Measurements from ENCODE around the gene NUSAP1. TPM values are rescaled to one million over a fixed set of nuclear protein-coding genes. Genes with fewer than 3 reads are reported as not detected.

The NUSAP1 gene
- polyA plus RNA-seq, 3 donors = 2.4 to 4.0 (median 3.5) TPM

- Histone ChIP-seq H3K79me2 (ENCODE audit: insufficient read depth, low read length) (peaks cover 70% of the 10 kb centered on the region), H3K36me3 (replicated peaks in 1 of 2; ENCODE audit: control insufficient read depth in 1 of 2, insufficient read depth in 2 of 2, low read length in 2 of 2) (peaks cover 19 to 35% of the 10 kb centered on the region in 2 donors), H3K4me2 (replicated peaks; ENCODE audit: extremely low read depth, low read length, poor library complexity, severe bottlenecking) (no peak overlapping the region), H4K20me1 (ENCODE audit: insufficient read depth, low read length) (no peaks in the 10 kb centered on the region), H3K9ac (ENCODE audit: insufficient read depth, low read length, poor library complexity, severe bottlenecking) (no peak overlapping the region), H3K4me3 (replicated peaks in 1 of 3; ENCODE audit: low read depth in 2 of 3, low read length in 3 of 3) (no peak overlapping the region), H2AFZ (ENCODE audit: insufficient read depth, low read depth, low read length, poor library complexity, severe bottlenecking) (no peak overlapping the region), H3K27ac (ENCODE audit: low read depth in 1 of 2, low read length in 2 of 2) (peak overlapping the region in 1 of 2 donors; percentile 60), H3K4me1 (ENCODE audit: control insufficient read depth in 1 of 2, insufficient read depth in 2 of 2, low read length in 2 of 2) (peaks cover 48 to 60% of the 10 kb centered on the region in 2 donors), H3K27me3 (ENCODE audit: control insufficient read depth in 2 of 2, insufficient read depth in 2 of 2, low read length in 2 of 2) (no peaks in the 10 kb centered on the region), H3K9me3 (replicated peaks in 1 of 2; ENCODE audit: control insufficient read depth in 1 of 2, insufficient read depth in 1 of 2, low read length in 2 of 2) (no peaks in the 10 kb centered on the region)
- WGBS (ENCODE audit: insufficient coverage) = no CpG with 5 or more reads among the region's 1 CpG
- TF ChIP-seq CTCF (IDR thresholded peaks at IDR 0.05) = no peak
- Mint-ChIP-seq H3K36me3 (peaks cover 23 to 38% of the 10 kb centered on the region in 2 donors), H3K4me1 (peaks cover 48% of the 10 kb centered on the region), H3K4me3 (no peak overlapping the region), H3K27ac (peak overlapping the region in 5 of 7 donors; percentile 4 to 76 (median 64)), H3K27me3 (ENCODE audit: low read depth in 3 of 3) (peaks cover 0 to 4% (median 0%) of the 10 kb centered on the region in 3 donors), H3K9me3 (peaks cover 0 to 3% (median 0%) of the 10 kb centered on the region in 7 donors)
- no peak for DNase-seq
- intact Hi-C loops (cut with micrococcal nuclease) = loop anchor here (10.0 kb wide), 1 partner anchor 126 kb away; the partner anchor contains the start of gene RTF1 (in 2 of the 2)
Measured at GRCh38 chr15:41288464-41288863, 44.2 kb upstream of the NUSAP1 start.

GRCh38 chr15:41289953-41290352 is 42.7 kb upstream of the NUSAP1 start:
- Histone ChIP-seq H4K20me1 (ENCODE audit: insufficient read depth, low read length) (peaks cover 3% of the 10 kb centered on the region), H3K36me3 (replicated peaks in 1 of 2; ENCODE audit: control insufficient read depth in 1 of 2, insufficient read depth in 2 of 2, low read length in 2 of 2) (peaks cover 22 to 47% of the 10 kb centered on the region in 2 donors), H3K9me3 (replicated peaks in 1 of 2; ENCODE audit: control insufficient read depth in 1 of 2, insufficient read depth in 1 of 2, low read length in 2 of 2) (no peaks in the 10 kb centered on the region), H2AFZ (ENCODE audit: insufficient read depth, low read depth, low read length, poor library complexity, severe bottlenecking) (no peak overlapping the region), H3K4me1 (ENCODE audit: control insufficient read depth in 1 of 2, insufficient read depth in 2 of 2, low read length in 2 of 2) (peaks cover 43 to 53% of the 10 kb centered on the region in 2 donors), H3K27me3 (ENCODE audit: control insufficient read depth in 2 of 2, insufficient read depth in 2 of 2, low read length in 2 of 2) (no peaks in the 10 kb centered on the region), H3K4me3 (replicated peaks in 1 of 3; ENCODE audit: low read depth in 2 of 3, low read length in 3 of 3) (no peak overlapping the region), H3K9ac (ENCODE audit: insufficient read depth, low read length, poor library complexity, severe bottlenecking) (no peak overlapping the region), H3K79me2 (ENCODE audit: insufficient read depth, low read length) (peaks cover 73% of the 10 kb centered on the region), H3K27ac (ENCODE audit: low read depth in 1 of 2, low read length in 2 of 2) (peak overlapping the region; percentile 85 to 93), H3K4me2 (replicated peaks; ENCODE audit: extremely low read depth, low read length, poor library complexity, severe bottlenecking) (no peak overlapping the region)
- Mint-ChIP-seq H3K4me1 (peaks cover 44% of the 10 kb centered on the region), H3K36me3 (peaks cover 30 to 45% of the 10 kb centered on the region in 2 donors), H3K27ac (peak overlapping the region; percentile 40 to 97 (median 96)), H3K4me3 (no peak overlapping the region), H3K9me3 (peaks cover 0 to 3% (median 0%) of the 10 kb centered on the region in 7 donors), H3K27me3 (ENCODE audit: low read depth in 3 of 3) (peaks cover 0 to 2% (median 0%) of the 10 kb centered on the region in 3 donors)
- TF ChIP-seq CTCF (IDR thresholded peaks at IDR 0.05) = no peak
- no peak for DNase-seq
- intact Hi-C loops (cut with micrococcal nuclease) = loop anchor here (5.0 to 10.0 kb wide), 3 partner anchors 37 to 125 kb away; partner anchors contain the start of genes RTF1 (in 2 of the 2), NUSAP1 (in 1 of the 2) and OIP5 (in 1 of the 2)
- no CpG with 5 or more reads among the region's 2 CpGs for WGBS (ENCODE audit: insufficient coverage)

Data from CD14-positive monocyte (primary cell).